ENCODE results near the gene DSN1. TPM values are rescaled to one million over a fixed set of nuclear protein-coding genes. Genes with fewer than 3 reads are reported as not detected.

DSN1 gene
- total and polyA plus RNA-seq, 10 of the 15 experiments (the other 5 are each of a cell fraction or from before 2014, with no cell fraction given), result 15.3 to 33.1 (median 21.7) TPM

- Histone ChIP-seq H3K9ac (ENCODE audit: control insufficient read depth, insufficient read depth, low read length) (no peak overlapping the region), H3K79me2 (ENCODE audit: control insufficient read depth, insufficient read depth, low read length) (no peaks in the 10 kb centered on the region), H3K4me3 (no peak overlapping the region), H3K36me3 (ENCODE audit: control insufficient read depth in 2 of 2, insufficient read depth in 2 of 2, low read length in 1 of 2) (peaks cover 3 to 5% of the 10 kb centered on the region in 2 experiments; a peak in 3 of 4 replicates), H3K4me1 (ENCODE audit: control insufficient read depth, insufficient read depth, low read length) (no peaks in the 10 kb centered on the region), H3K4me2 (ENCODE audit: control insufficient read depth, insufficient read depth) (no peak overlapping the region), H3K27me3 (replicated peaks in 1 of 2; ENCODE audit: control insufficient read depth in 2 of 2, insufficient read depth in 2 of 2, low read length in 1 of 2) (no peaks in the 10 kb centered on the region), H3K9me3 (replicated peaks; ENCODE audit: control insufficient read depth, insufficient read depth, low read length) (no peaks in the 10 kb centered on the region), H3K27ac (ENCODE audit: control insufficient read depth, insufficient read depth) (no peak overlapping the region), H4K20me1 (ENCODE audit: control insufficient read depth, insufficient read depth) (no peaks in the 10 kb centered on the region), H2AFZ (ENCODE audit: control insufficient read depth, low read depth, low read length) (no peak overlapping the region)
- in situ Hi-C loops (cut with MboI) (no loop called here), intact Hi-C loops (cut with micrococcal nuclease; ENCODE audit: unreplicated experiment) (no loop called here)
- no TSS peak for BruUV-seq (replicated peaks)
- ATAC-seq (no peak), FAIRE-seq (no peak), DNase-seq (ENCODE audit: low read depth, low spot score) (no peak)
- ChIA-PET CTCF (interaction anchor here (0.6 to 4.5 kb wide), 2 partner anchors 12 to 78 kb away, joined by 3 to 29 read pairs; no protein-coding TSS in a partner anchor), RAD21 (ENCODE audit: unreplicated experiment) (no interaction called here), SMC1A (ENCODE audit: uncharacterized antibody, unreplicated experiment) (no interaction called here), POLR2A (no interaction called here)
- TF ChIP-seq RFX5 (IDR thresholded peaks at IDR 0.05; ENCODE audit: low read depth, low read length), result no peak
- 80% methylated on average over 5 of the region's 5 CpGs for WGBS (ENCODE audit: insufficient coverage, insufficient replicate concordance, low lambda C conversion rate, missing lambda C conversion rate)
Measured at GRCh38 chr20:36820928-36821327, 47.4 kb upstream of the DSN1 start.

- POLR2A ChIA-PET, result no interaction called here
Measured at GRCh38 chr20:36820073-36820472, 46.5 kb upstream of the DSN1 start.

More at GRCh38 chr20:36820073-36820472, 46.5 kb upstream of the DSN1 start:
- intact Hi-C loops (cut with micrococcal nuclease; ENCODE audit: unreplicated experiment) (no loop called here), in situ Hi-C loops (cut with MboI) (no loop called here)
- ATAC-seq (no peak), FAIRE-seq (no peak), DNase-seq (ENCODE audit: low read depth, low spot score) (no peak)
- WGBS (ENCODE audit: insufficient coverage, insufficient replicate concordance, low lambda C conversion rate, missing lambda C conversion rate), result 100% methylated on average over 1 of the region's 1 CpG
- no peak overlapping the region for H3K9ac ChIP-seq (ENCODE audit: control insufficient read depth, insufficient read depth, low read length)
- RAD21 ChIA-PET (ENCODE audit: unreplicated experiment), result interaction anchor here (0.8 kb wide), 1 partner anchor 16 kb away, joined by 3 read pairs; no protein-coding TSS in a partner anchor
- H3K4me3 ChIP-seq, result no peak overlapping the region
- no peaks in the 10 kb centered on the region for H3K27me3 ChIP-seq (replicated peaks in 1 of 2; ENCODE audit: control insufficient read depth in 2 of 2, insufficient read depth in 2 of 2, low read length in 1 of 2)
- no TSS peak for BruUV-seq (replicated peaks)
- no peak overlapping the region for H3K4me2 ChIP-seq (ENCODE audit: control insufficient read depth, insufficient read depth)
- CTCF ChIA-PET, result interaction anchor here (4.5 kb wide), 1 partner anchor 12 kb away, joined by 29 read pairs; no protein-coding TSS in a partner anchor
- no peaks in the 10 kb centered on the region for H3K4me1 ChIP-seq (ENCODE audit: control insufficient read depth, insufficient read depth, low read length)
- no peaks in the 10 kb centered on the region for H3K9me3 ChIP-seq (replicated peaks; ENCODE audit: control insufficient read depth, insufficient read depth, low read length)
- SMC1A ChIA-PET (ENCODE audit: uncharacterized antibody, unreplicated experiment), result interaction anchor here (1.3 kb wide), 1 partner anchor 66 kb away, joined by 4 read pairs; no protein-coding TSS in a partner anchor
- H4K20me1 ChIP-seq (ENCODE audit: control insufficient read depth, insufficient read depth), result no peaks in the 10 kb centered on the region
- H3K27ac ChIP-seq (ENCODE audit: control insufficient read depth, insufficient read depth), result no peak overlapping the region
- H2AFZ ChIP-seq (ENCODE audit: control insufficient read depth, low read depth, low read length), result no peak overlapping the region
- H3K79me2 ChIP-seq (ENCODE audit: control insufficient read depth, insufficient read depth, low read length), result no peaks in the 10 kb centered on the region
- TF ChIP-seq MTA2 (IDR thresholded peaks at IDR 0.05; ENCODE audit: low read depth) (no peak), ZNF384 (IDR thresholded peaks at IDR 0.05; ENCODE audit: borderline replicate concordance, low read depth, low read length) (no peak), CEBPZ (IDR thresholded peaks at IDR 0.05; ENCODE audit: low read depth, low read length) (no peak), EZH2 (IDR thresholded peaks at IDR 0.05; ENCODE audit: borderline replicate concordance, control insufficient read depth, low read depth, low read length) (no peak)
- peaks cover 3 to 7% of the 10 kb centered on the region in 2 experiments; a peak in 3 of 4 replicates for H3K36me3 ChIP-seq (ENCODE audit: control insufficient read depth in 2 of 2, insufficient read depth in 2 of 2, low read length in 1 of 2)
